Loucy (cell line): Measurements from ENCODE around the gene MARCKSL1.

Experiments used
- CTCF ChIP-seq: fragments of 200-600 bp; sonication (generic); conservative IDR thresholded peaks from 2 replicates; pipeline ENCODE4 v1.5.1; 2014; ENCODE audit warnings: mild to moderate bottlenecking, antibody characterized with exemption, low read length
- EZH2phosphoT487 ChIP-seq: fragments of 200-600 bp; IDR thresholded peaks from 2 replicates; pipeline ENCODE4 v1.6.1; 2018; ENCODE audit warnings: antibody characterized with exemption, mild to moderate bottlenecking, moderate library complexity, borderline replicate concordance

DNA sequence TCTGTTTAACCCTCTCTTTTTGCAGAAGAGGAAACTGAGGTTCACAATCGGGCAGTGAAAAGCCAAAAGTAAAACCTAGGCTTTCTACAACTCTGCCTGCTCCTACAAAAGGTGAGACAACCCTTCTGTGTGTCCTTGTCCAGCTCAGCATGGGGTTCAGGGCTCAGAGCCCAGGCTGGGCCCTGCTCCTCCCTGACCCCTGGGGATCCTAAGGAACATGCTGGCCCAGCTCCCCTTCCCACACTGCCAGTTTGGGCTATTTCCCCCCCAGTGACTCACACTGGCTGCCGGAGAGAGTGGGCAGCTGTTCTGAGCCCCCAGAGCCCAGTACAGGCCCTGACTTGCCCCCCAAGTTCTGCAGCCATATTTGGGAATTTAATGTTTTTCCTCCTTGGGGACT is 17.4 kb upstream of the MARCKSL1 start:
- TF ChIP-seq EZH2phosphoT487 = no peak
- no peak for TF ChIP-seq CTCF
